ENCODE results near the gene SLC45A1.
A peak's percentile ranks its signal among the peaks of the same experiment; 100 is the strongest.

The SLC45A1 gene

DNA sequence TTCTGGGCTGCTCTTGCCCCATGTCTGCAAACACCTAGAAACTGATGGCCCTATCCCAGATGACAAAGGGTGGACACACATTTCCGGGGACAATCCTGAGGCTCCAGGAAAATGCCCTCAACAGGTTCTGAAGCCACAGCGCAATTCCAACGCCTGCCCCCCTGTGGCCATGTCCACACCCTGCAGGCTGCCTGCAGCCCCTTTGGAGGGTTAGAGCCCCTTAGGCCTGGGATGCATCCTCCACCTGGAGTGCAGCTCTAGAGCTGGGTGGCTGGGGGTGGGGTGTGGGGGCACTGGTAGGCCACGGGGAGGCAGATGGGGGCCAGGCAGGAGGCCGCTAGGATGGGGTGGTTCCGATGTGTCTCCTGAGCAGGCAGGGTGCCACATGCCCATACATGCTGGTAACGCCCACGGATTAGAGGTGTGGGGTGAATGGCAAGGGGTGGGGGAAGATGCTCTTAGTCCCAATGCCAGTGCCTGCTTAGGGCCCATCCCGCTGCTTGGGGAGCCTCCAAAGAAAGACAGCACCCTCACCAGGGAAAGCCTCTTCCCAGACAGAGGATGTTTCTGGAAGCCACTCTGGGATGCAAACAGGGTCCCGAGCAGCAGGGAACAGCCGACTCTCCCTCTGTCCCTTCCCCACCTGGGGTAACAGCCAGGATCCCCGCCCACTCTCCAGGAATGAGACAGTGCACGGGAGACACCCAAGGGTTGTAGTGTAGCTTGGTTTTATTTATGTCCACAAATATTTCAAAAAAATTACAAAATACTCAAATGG, 34.0 kb downstream of the SLC45A1 start:
- Histone ChIP-seq H2AFZ (ENCODE audit: low read depth, low read length) (no peak overlapping the region), H3K9me3 (ENCODE audit: insufficient read depth, low read length) (no peaks in the 10 kb centered on the region), H3K27ac (ENCODE audit: low read length) (no peak overlapping the region), H3K4me3 (ENCODE audit: low read length) (no peak overlapping the region), H4K20me1 (ENCODE audit: insufficient read depth, low read length) (no peaks in the 10 kb centered on the region), H3K36me3 (replicated peaks; ENCODE audit: low read depth, low read length) (peaks cover 2% of the 10 kb centered on the region), H3K4me1 (ENCODE audit: low read length) (no peaks in the 10 kb centered on the region), H3K79me2 (ENCODE audit: low read length) (no peaks in the 10 kb centered on the region), H3K27me3 (ENCODE audit: low read depth, low read length) (no peaks in the 10 kb centered on the region), H3K9ac (ENCODE audit: low read length) (no peak overlapping the region), H3K4me2 (ENCODE audit: low read length) (no peak overlapping the region)
- TF ChIP-seq, protein P1, sequence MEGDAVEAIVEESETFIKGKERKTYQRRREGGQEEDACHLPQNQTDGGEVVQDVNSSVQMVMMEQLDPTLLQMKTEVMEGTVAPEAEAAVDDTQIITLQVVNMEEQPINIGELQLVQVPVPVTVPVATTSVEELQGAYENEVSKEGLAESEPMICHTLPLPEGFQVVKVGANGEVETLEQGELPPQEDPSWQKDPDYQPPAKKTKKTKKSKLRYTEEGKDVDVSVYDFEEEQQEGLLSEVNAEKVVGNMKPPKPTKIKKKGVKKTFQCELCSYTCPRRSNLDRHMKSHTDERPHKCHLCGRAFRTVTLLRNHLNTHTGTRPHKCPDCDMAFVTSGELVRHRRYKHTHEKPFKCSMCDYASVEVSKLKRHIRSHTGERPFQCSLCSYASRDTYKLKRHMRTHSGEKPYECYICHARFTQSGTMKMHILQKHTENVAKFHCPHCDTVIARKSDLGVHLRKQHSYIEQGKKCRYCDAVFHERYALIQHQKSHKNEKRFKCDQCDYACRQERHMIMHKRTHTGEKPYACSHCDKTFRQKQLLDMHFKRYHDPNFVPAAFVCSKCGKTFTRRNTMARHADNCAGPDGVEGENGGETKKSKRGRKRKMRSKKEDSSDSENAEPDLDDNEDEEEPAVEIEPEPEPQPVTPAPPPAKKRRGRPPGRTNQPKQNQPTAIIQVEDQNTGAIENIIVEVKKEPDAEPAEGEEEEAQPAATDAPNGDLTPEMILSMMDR (IDR thresholded peaks at IDR 0.05; ENCODE audit: low read depth, low read length): peak; percentile 49
- no peak for TF ChIP-seq EZH2phosphoT487 (IDR thresholded peaks at IDR 0.05; ENCODE audit: low read depth)

DNA sequence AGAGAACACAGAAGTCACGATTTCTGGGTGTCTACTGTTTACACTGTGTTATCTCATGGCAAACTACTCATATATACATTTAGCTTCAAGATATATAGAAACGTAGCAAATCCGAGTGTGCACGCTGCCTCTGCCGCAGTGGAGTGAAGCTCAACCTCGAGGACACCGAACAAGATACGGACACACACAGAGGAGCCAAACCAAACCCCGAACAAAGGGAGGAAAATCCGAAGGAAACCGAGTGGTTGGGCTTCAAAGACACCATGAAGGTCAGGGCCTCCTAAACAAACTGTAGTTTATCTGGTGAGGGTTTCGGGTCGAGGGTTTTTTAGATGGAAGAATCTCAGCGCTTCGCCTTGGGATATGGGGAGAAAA, 34.5 kb downstream of the SLC45A1 start:
- no peaks in the 10 kb centered on the region for H4K20me1 ChIP-seq (ENCODE audit: insufficient read depth, low read length)
- H3K27ac ChIP-seq (ENCODE audit: low read length): no peak overlapping the region
- no peak overlapping the region for H2AFZ ChIP-seq (ENCODE audit: low read depth, low read length)
- no peak overlapping the region for H3K9ac ChIP-seq (ENCODE audit: low read length)
- H3K9me3 ChIP-seq (ENCODE audit: insufficient read depth, low read length): no peaks in the 10 kb centered on the region
- H3K79me2 ChIP-seq (ENCODE audit: low read length): no peaks in the 10 kb centered on the region
- H3K4me2 ChIP-seq (ENCODE audit: low read length): no peak overlapping the region
- peaks cover 2% of the 10 kb centered on the region for H3K36me3 ChIP-seq (replicated peaks; ENCODE audit: low read depth, low read length)
- H3K4me3 ChIP-seq (ENCODE audit: low read length): no peak overlapping the region
- no peaks in the 10 kb centered on the region for H3K27me3 ChIP-seq (ENCODE audit: low read depth, low read length)
- TF ChIP-seq, protein P1 (IDR thresholded peaks at IDR 0.05; ENCODE audit: low read depth, low read length): no peak
- no peak for TF ChIP-seq EZH2phosphoT487 (IDR thresholded peaks at IDR 0.05; ENCODE audit: low read depth)
- no peaks in the 10 kb centered on the region for H3K4me1 ChIP-seq (ENCODE audit: low read length)

DNA sequence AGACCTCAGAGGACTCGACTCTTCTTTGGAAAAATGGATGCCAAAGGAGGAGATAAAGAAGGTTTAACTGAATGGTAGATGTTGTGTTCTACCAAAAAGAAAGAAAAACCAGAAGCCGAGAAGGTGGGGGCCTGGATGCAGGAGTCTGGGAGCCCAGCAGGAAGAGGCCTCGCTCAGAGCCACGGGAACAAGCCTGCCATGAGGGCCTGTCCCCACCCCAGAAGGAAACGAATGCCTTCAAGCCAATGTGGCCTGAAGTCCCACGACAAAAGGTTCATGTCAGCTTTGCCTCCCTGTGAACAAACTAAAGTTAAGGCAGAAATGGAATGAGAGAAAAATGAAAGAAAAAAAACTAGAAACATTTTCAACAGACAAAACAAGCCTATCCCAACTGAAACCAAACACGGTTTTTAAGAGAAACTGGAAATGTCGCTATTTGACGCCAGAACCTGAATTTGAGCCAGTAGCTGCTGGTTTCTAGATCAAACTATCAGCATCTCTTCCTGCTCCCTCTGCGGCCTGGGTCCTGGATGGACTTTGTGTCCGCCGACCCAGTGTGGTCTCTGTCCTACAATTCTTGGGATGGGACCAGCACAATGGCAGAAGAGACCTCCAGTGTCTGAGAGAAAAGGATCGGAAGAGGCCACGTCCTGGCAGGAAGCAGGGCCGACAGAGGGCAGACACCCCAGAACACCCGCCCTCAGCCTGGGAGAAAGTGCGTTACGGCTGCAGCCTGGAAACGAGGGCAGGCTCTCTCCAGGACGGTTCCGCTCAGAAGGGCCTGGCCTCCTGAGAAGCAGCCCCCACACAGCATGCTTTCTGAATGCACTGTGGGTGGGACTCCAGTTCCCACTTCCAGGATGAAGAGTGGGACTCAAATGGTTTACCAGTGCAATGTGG, 35.2 kb downstream of the SLC45A1 start:
- Histone ChIP-seq H3K4me1 (ENCODE audit: low read length) (no peaks in the 10 kb centered on the region), H3K27ac (ENCODE audit: low read length) (no peak overlapping the region), H3K9ac (ENCODE audit: low read length) (no peak overlapping the region), H4K20me1 (ENCODE audit: insufficient read depth, low read length) (no peaks in the 10 kb centered on the region), H3K4me3 (ENCODE audit: low read length) (no peak overlapping the region), H3K79me2 (ENCODE audit: low read length) (no peaks in the 10 kb centered on the region), H2AFZ (ENCODE audit: low read depth, low read length) (no peak overlapping the region), H3K4me2 (ENCODE audit: low read length) (no peak overlapping the region), H3K9me3 (ENCODE audit: insufficient read depth, low read length) (no peaks in the 10 kb centered on the region), H3K36me3 (replicated peaks; ENCODE audit: low read depth, low read length) (peaks cover 2% of the 10 kb centered on the region), H3K27me3 (ENCODE audit: low read depth, low read length) (no peaks in the 10 kb centered on the region)
- TF ChIP-seq, protein P1 (IDR thresholded peaks at IDR 0.05; ENCODE audit: low read depth, low read length): no peak
- no peak for TF ChIP-seq EZH2phosphoT487 (IDR thresholded peaks at IDR 0.05; ENCODE audit: low read depth)

DNA sequence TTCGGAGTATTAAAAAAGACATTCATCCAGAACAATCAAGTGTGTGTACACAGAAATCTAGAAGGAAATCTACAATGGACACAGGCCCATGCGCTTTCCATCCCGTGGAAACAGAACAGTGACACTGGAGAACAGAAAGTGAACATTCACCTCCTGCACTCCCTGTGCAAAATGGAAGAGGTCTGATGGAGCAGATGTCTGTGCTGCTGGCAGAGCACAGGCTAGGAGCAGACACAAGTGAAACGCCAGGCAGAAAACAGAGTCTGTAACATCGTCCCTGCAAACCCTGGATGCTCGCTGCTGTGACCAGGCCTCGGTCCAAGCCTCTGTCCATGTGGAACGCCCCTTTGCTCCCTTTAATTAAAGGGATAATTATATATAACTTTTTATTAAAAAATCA, 36.1 kb downstream of the SLC45A1 start:
- no peaks in the 10 kb centered on the region for H3K9me3 ChIP-seq (ENCODE audit: insufficient read depth, low read length)
- no peak overlapping the region for H3K9ac ChIP-seq (ENCODE audit: low read length)
- no peaks in the 10 kb centered on the region for H3K79me2 ChIP-seq (ENCODE audit: low read length)
- H3K36me3 ChIP-seq (replicated peaks; ENCODE audit: low read depth, low read length): peaks cover 2% of the 10 kb centered on the region
- H3K4me2 ChIP-seq (ENCODE audit: low read length): no peak overlapping the region
- H4K20me1 ChIP-seq (ENCODE audit: insufficient read depth, low read length): no peaks in the 10 kb centered on the region
- H2AFZ ChIP-seq (ENCODE audit: low read depth, low read length): no peak overlapping the region
- TF ChIP-seq, protein P1 (IDR thresholded peaks at IDR 0.05; ENCODE audit: low read depth, low read length): no peak
- TF ChIP-seq EZH2phosphoT487 (IDR thresholded peaks at IDR 0.05; ENCODE audit: low read depth): no peak
- no peaks in the 10 kb centered on the region for H3K4me1 ChIP-seq (ENCODE audit: low read length)
- H3K4me3 ChIP-seq (ENCODE audit: low read length): no peak overlapping the region
- H3K27ac ChIP-seq (ENCODE audit: low read length): no peak overlapping the region
- no peaks in the 10 kb centered on the region for H3K27me3 ChIP-seq (ENCODE audit: low read depth, low read length)
